HG02852 (cell line): Measurements from ENCODE around the gene INSC.

Source experiments
- ATAC-seq: cut with Tn5 transposase; IDR thresholded peaks from one replicate; pipeline ENCODE4 v1.9.1; 2021; ENCODE audit warnings: mild to moderate bottlenecking, moderate library complexity; ENCODE audit not compliant: unreplicated experiment

INSC gene

DNA sequence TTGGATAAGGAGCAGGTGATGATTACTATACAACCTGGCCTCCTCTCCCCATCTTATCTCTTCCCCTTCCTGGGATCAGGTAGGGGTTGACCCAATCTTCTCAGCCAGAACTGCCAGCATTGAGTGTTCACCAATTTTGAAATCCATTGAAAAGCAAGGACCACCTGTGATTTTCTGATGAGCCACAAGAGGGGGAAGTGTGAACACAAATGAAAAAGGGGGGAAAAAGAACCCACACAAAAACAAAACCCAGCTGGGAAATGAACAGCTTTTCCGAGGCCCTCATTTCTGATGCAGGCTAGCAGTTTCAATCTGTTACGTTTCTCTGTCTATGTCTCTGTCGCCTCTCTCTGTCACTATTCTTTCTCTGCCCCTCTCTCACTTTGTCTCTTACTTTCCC is 161.9 kb downstream of the INSC start:
- ATAC-seq: no peak

DNA sequence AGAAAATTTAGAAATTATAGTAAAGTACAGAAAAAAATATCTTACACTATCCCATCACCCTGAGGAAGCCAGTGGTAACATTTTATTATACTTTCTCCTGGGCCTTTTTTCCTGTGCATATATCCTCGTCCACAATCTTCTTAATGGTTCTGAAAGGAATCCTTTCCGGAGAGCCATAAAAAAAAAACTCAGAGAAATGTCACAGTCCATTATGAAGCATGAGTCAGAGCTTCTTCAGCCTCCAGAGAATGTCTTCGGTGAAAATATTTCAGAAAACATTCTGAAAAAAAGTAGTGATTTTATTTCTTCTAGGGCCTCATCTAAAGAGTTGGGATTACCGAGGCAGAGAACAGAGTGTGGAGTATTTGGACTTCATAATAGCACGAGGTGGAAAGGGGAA is 163.4 kb downstream of the INSC start:
- no peak for ATAC-seq

DNA sequence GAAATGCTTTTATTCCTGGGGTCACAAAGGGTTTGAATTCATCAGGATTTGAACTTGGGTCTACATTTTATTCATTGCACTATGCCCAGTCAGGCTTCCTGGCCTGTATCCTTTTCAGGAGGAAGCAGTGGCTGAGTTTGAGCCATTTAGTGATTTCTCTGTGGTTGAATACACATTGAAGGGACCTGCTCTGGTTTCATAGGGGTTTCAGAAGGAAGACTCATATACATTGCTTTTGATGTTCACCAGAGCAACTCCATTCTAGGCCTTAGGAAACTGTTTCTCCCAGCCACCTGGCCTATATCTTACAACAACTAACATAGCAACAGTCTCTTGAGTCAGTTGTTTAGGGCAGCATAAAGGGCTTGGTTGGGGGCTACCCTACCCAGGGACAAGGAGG is 165.7 kb downstream of the INSC start:
- ATAC-seq: peak; percentile 80

DNA sequence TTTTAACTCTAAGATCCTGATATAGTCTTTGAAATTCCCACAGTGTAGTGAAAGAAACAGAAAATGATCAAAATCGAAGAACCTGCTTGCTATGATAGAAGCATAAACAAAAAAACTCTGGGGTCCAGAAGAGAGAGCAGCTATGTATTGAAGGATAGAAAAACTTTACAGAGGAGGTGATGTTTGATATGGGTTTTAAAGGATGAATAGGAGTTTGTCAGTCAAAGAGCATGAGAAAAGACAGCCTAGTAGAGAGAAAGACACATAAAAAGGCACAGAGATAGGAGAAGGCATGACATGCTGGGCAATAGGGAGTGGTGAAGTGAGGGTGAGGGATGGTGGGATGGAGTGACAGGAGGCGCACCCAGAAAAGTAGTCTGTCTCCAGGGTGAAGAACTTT is 168.0 kb downstream of the INSC start:
- ATAC-seq: no peak

DNA sequence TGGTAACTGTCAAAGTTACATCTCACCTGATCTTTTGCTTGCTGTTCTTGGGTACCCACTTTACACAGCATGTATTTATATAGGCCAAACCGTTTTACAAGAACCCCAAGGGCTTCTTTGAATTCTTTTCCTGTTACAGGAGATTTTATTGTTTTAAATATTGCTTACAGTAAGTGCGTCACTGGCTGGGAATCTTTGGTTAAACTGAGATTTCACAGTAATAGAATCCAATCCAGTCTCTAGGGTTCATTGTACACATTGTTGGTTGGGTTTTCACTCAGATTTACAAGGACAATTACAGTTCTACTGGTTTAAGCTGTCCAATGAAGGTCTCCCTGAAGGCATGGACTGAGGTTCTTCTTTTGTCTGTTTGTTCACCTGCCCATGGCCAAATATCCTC is 171.7 kb downstream of the INSC start:
- ATAC-seq: no peak

DNA sequence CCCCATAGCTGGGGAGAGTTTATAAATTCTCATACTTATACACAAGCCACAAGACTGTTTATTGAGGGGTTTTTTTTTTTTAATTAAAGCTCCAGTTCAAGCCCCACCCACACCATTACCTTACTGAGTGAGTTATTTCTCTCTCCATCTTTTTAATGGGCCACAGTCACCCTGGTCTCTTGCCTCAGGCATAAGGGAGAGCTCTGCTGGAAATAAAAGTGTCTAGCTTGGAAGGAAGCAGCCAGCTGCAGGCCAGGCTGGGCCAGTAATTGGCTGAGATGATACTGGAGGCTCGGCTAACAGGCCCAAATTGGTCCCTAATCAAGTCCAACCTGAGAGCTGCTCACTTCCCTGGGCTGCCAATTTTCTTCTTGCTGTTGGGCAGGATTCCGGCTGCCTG is 174.1 kb downstream of the INSC start:
- ATAC-seq: no peak

DNA sequence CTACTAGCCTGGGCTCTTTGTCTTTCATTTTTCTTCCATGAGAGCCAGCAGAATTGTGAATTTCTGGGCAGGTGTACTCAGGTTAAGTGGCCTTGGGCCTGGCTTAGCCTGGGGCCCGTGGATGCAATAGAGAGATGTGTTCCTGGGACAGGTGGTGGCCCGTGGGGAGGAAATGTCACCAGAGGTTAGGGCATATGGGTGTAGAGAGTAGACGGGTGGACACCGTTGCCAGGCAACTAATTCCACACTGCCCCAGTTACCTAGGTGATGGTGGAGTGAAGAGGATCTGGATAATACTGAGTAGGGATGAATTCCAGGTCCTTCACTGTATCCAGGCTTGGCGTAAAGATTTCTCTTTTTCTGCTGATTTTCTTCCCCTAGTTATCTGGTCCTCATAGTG is 175.0 kb downstream of the INSC start:
- ATAC-seq: no peak

DNA sequence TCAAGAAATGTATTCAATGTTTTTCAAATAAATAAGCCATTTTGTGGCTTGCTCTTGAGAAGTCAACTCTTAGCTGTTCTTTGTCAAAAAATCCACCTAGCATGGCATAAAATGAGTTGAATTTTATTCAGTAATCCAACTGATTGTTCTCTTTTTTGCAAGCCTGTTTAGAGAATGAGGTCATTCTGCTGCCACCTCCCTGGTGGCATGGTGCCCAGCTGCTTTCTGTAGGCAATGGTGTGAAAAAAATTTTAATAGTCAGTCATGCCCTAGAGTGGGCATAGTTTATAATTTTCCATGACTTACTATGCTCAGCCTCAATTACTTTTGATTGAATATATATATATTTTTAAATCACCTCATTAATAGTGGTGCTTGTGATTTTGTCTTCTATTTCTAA is 177.2 kb downstream of the INSC start:
- ATAC-seq: no peak

DNA sequence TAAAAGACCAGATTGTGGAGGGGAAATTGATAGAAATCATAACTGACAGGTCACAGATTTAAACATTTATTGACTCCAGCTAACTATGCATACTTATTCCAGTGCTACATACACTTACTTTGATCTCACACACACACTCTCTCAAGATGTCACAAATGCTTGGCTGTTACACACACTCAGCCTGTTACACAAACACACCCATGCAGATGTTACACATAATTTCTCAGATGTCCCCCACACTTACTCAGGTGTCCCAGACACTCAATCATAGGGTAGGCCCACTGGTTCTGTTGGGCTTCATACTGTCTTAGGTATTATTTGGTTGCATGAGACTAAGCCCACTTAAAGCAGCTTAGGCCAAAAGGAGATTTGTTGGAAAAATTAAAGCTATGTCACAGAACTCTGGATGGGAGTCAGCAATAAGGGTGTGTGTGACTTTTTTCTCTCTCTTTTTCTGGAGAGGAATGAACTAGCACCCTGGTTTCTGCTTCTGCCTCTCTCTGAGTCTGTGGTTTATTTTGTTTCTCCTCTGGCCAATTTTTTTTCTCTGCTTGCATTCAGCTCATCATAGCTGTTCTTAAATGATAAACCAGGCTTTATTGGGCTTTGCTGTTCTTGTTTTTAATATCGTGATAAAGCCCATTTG is 179.4 kb downstream of the INSC start:
- no peak for ATAC-seq

DNA sequence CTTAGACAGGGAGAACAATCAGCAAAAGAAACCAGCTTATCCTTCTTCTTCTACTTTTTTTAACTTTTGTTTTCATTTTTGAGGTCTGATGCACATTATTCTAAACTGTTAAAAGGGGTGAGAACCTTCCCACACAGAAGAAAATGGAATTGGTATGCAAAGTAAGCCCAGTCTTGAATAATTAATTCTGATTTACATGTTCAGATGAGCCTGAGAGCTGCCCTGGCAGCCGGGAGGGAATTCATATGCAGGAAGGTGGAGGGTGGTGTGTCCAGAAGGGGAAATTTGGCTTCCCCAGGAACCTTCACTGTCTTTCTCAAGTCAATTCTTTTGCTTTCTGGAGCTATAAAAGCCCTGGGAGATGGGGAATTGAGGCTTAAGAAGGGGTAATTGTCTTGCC is 181.0 kb downstream of the INSC start:
- ATAC-seq: no peak
